HepG2 (cell line): ENCODE results near the gene LITAF. TPM values are rescaled to one million over a fixed set of nuclear protein-coding genes. Genes with fewer than 3 reads are reported as not detected.
A peak's percentile ranks its signal among the peaks of the same experiment; 100 is the strongest.

Experiments
- CC2D1A ChIP-seq: sonication (generic); formaldehyde crosslinking; IDR thresholded peaks from 2 replicates; pipeline ENCODE4 v1.8.1; 2023; ENCODE audit warnings: mild to moderate bottlenecking, missing genetic modification reagents
- ETV5 ChIP-seq: IDR thresholded peaks from 2 replicates; pipeline ENCODE4 v1.6.1; 2018; ENCODE audit warnings: missing biosample characterization, missing genetic modification reagents, inconsistent platforms, borderline replicate concordance
- HOMEZ ChIP-seq: IDR thresholded peaks from 2 replicates; pipeline ENCODE4 v1.6.1; 2016; ENCODE audit warnings: low read depth
- IKZF1 ChIP-seq: fragments of 450-650 bp; IDR thresholded peaks from 2 replicates; pipeline ENCODE4 v1.7.1; 2016
- IRF9 ChIP-seq: sonication (generic); formaldehyde crosslinking; IDR thresholded peaks from 2 replicates; pipeline ENCODE4 v1.8.0; 2022; ENCODE audit warnings: missing genetic modification reagents, mild to moderate bottlenecking, borderline replicate concordance
- KMT2A ChIP-seq: sonication (generic); formaldehyde crosslinking; IDR thresholded peaks from 2 replicates; pipeline ENCODE4 v1.4.0; 2020; ENCODE audit warnings: missing genetic modification reagents
- MYNN ChIP-seq: sonication (generic); formaldehyde crosslinking; IDR thresholded peaks from 2 replicates; pipeline ENCODE4 v1.4.0; 2020; ENCODE audit warnings: mild to moderate bottlenecking, low read depth, missing genetic modification reagents
- POGK ChIP-seq: sonication (generic); formaldehyde crosslinking; conservative IDR thresholded peaks from 2 replicates; pipeline ENCODE4 v1.8.0; 2022; ENCODE audit warnings: mild to moderate bottlenecking, moderate library complexity, missing genetic modification reagents
- SP4 ChIP-seq: sonication (generic); formaldehyde crosslinking; IDR thresholded peaks from 2 replicates; pipeline ENCODE4 v1.8.1; 2023; ENCODE audit warnings: mild to moderate bottlenecking, missing genetic modification reagents
- TAF1 ChIP-seq: sonication (generic); formaldehyde crosslinking; IDR thresholded peaks from 2 replicates; pipeline ENCODE4 v1.4.0; 2020; ENCODE audit warnings: missing genetic modification reagents
- TOPORS ChIP-seq: sonication (generic); formaldehyde crosslinking; IDR thresholded peaks from 2 replicates; pipeline ENCODE4 v1.8.0; 2023; ENCODE audit warnings: mild to moderate bottlenecking, missing genetic modification reagents
- ZBTB20 ChIP-seq: sonication (generic); formaldehyde crosslinking; IDR thresholded peaks from 2 replicates; pipeline ENCODE4 v1.8.1; 2023; ENCODE audit warnings: missing genetic modification reagents, low read depth, mild to moderate bottlenecking, borderline replicate concordance
- ZNF12 ChIP-seq: sonication (generic); formaldehyde crosslinking; IDR thresholded peaks from 2 replicates; pipeline ENCODE4 v1.5.0; 2020; ENCODE audit warnings: missing genetic modification reagents
- ZNF576 ChIP-seq: sonication (generic); formaldehyde crosslinking; IDR thresholded peaks from 2 replicates; pipeline ENCODE4 v1.4.0; 2020; ENCODE audit warnings: mild to moderate bottlenecking, missing genetic modification reagents
- polyA plus RNA-seq, 8 experiments: library from polyadenylated mRNA; depleted of rRNA in 3 of 8; stranded (reverse) in 7 of 8; unstranded in 1 of 8; fragments of >200 nt; fragmentation: Illumina TruSeq in 4 of 8; extraction: Trizol in 4 of 8; gene quantifications; 2 replicates each; pipeline versions ENCODE4 v1.2.1 to v1.2.3, GENCODE V29; 2011 to 2016; ENCODE audit warnings: low read depth in 4 of 8, missing spikeins in 1 of 8, mixed read lengths in 1 of 8; ENCODE audit not compliant: insufficient read depth in 1 of 8
- total RNA-seq, 5 experiments: library from RNA; depleted of rRNA; stranded (reverse); fragments of >200 nt; fragmentation: Illumina TruSeq; extraction: Trizol; gene quantifications; 2 replicates each; pipeline ENCODE4 v1.2.3, GENCODE V29; 2016; ENCODE audit warnings: low read depth in 1 of 5
- TF ChIP-seq, protein P1 (sequence below): fragments of 450-650 bp; IDR thresholded peaks from 2 replicates; pipeline ENCODE4 v1.6.1; 2017; ENCODE audit warnings: mild to moderate bottlenecking
- TF ChIP-seq, protein P2 (sequence below): sonication (generic); formaldehyde crosslinking; IDR thresholded peaks from 2 replicates; pipeline ENCODE4 v1.5.1; 2020; ENCODE audit warnings: mild to moderate bottlenecking, moderate library complexity, missing genetic modification reagents

Gene LITAF
- total and polyA plus RNA-seq, 2 of the 13 experiments (the other 11 are each of a cell fraction or from before 2014, with no cell fraction given): 80.1 to 141 TPM

DNA sequence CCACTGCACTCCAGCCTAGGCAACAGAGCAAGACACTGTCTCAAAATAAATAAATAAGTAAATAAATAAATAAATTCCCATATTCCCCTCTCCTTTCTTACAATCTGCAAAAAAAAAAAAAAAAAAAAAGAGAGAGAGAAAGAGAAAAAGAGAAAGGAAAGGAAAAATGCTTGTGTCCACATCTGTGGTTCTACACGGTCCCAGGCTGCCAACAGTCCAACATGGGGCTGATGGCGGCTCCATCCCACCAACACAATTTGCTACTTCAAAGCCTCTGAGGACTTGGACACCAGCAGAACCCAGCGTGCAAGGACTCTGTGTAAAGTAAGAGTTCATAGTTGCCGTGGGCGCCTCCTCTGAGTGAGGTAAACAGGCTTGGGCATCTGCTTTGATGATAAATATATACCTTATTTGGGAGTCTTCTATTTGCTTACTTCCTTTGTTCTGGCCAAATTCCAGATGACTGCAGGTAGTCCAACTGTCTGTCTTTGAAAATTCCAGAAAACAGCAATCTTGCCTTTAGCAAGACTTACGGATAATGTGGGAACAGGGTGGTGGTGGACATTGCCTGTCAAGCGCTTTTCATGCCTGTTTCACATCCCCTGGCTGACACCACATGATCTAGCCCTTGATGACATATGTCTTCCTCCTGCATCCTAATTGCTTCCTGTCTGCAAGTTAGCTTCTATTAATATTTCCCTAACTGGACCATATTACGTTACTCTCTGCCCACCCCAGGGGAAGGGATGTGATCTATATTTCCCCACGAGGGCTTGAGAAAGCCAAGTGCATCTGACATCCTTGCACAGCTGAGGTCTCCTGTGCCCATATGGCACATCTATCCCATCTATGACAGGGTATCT, 10.1 kb downstream of the LITAF start (continued):
- TF ChIP-seq, protein P1, sequence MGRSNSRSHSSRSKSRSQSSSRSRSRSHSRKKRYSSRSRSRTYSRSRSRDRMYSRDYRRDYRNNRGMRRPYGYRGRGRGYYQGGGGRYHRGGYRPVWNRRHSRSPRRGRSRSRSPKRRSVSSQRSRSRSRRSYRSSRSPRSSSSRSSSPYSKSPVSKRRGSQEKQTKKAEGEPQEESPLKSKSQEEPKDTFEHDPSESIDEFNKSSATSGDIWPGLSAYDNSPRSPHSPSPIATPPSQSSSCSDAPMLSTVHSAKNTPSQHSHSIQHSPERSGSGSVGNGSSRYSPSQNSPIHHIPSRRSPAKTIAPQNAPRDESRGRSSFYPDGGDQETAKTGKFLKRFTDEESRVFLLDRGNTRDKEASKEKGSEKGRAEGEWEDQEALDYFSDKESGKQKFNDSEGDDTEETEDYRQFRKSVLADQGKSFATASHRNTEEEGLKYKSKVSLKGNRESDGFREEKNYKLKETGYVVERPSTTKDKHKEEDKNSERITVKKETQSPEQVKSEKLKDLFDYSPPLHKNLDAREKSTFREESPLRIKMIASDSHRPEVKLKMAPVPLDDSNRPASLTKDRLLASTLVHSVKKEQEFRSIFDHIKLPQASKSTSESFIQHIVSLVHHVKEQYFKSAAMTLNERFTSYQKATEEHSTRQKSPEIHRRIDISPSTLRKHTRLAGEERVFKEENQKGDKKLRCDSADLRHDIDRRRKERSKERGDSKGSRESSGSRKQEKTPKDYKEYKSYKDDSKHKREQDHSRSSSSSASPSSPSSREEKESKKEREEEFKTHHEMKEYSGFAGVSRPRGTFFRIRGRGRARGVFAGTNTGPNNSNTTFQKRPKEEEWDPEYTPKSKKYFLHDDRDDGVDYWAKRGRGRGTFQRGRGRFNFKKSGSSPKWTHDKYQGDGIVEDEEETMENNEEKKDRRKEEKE: no peak
- 0 out of 2 replicates have a peak, but pooled peaks have one; percentile 86 for TF ChIP-seq MYNN (CRISPR knock-in tag)
- no peak for TF ChIP-seq IRF9 (CRISPR knock-in tag)
- peak; percentile 46 for TF ChIP-seq HOMEZ (CRISPR knock-in tag)
- TF ChIP-seq TAF1 (CRISPR knock-in tag): peak; percentile 14; the same call in 1 of the 2 replicates
- 0 out of 2 replicates have a peak, but pooled peaks have one; percentile 3 for TF ChIP-seq SP4 (CRISPR knock-in tag)
- TF ChIP-seq ETV5: peak; percentile 67; the same call in 1 of the 2 replicates
- peak; percentile 60; the same call in 1 of the 2 replicates for TF ChIP-seq ZBTB20
- TF ChIP-seq CC2D1A (CRISPR knock-in tag): no peak
- TF ChIP-seq ZNF12: 0 out of 2 replicates have a peak, but pooled peaks have one; percentile 54
- TF ChIP-seq POGK (CRISPR knock-in tag): peak; percentile 69; the same call in 1 of the 2 replicates
- TF ChIP-seq, protein P2, sequence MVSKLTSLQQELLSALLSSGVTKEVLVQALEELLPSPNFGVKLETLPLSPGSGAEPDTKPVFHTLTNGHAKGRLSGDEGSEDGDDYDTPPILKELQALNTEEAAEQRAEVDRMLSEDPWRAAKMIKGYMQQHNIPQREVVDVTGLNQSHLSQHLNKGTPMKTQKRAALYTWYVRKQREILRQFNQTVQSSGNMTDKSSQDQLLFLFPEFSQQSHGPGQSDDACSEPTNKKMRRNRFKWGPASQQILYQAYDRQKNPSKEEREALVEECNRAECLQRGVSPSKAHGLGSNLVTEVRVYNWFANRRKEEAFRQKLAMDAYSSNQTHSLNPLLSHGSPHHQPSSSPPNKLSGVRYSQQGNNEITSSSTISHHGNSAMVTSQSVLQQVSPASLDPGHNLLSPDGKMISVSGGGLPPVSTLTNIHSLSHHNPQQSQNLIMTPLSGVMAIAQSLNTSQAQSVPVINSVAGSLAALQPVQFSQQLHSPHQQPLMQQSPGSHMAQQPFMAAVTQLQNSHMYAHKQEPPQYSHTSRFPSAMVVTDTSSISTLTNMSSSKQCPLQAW (CRISPR knock-in tag): peak; percentile 71; the same call in 1 of the 2 replicates
- TF ChIP-seq TOPORS: no peak
- peak; percentile 39; the same call in 1 of the 2 replicates for TF ChIP-seq KMT2A
- TF ChIP-seq IKZF1: no peak
- no peak for TF ChIP-seq ZNF576
